HepG2 (cell line): ENCODE data around the gene LAMB4. TPM values are rescaled to one million over a fixed set of nuclear protein-coding genes. Genes with fewer than 3 reads are reported as not detected.
A peak's percentile ranks its signal among the peaks of the same experiment; 100 is the strongest.

Experiments used
- ARHGAP35 ChIP-seq: sonication (generic); formaldehyde crosslinking; IDR thresholded peaks from 2 replicates; pipeline ENCODE4 v1.9.0; 2022; ENCODE audit warnings: mild to moderate bottlenecking, inconsistent platforms, moderate library complexity, missing genetic modification reagents, borderline replicate concordance
- EP300 ChIP-seq, 3 experiments: sonication (generic) in 1 of 3; formaldehyde crosslinking in 1 of 3; IDR thresholded peaks; 2 replicates each; pipeline versions ENCODE4 v1.5.1 to v1.6.1; 2011 to 2020; ENCODE audit warnings: low read depth in 2 of 3, low read length in 2 of 3, borderline replicate concordance in 1 of 3, improper control_type of control experiment in 1 of 3, mild to moderate bottlenecking in 1 of 3, missing genetic modification reagents in 1 of 3, moderate library complexity in 1 of 3
- JUN ChIP-seq: sonication (generic); formaldehyde crosslinking; IDR thresholded peaks from 2 replicates; pipeline ENCODE4 v1.4.0; 2020; ENCODE audit warnings: mild to moderate bottlenecking, missing genetic modification reagents
- JUNB ChIP-seq: sonication (generic); formaldehyde crosslinking; IDR thresholded peaks from 2 replicates; pipeline ENCODE4 v1.8.0; 2022; ENCODE audit warnings: missing genetic modification reagents, mild to moderate bottlenecking, borderline replicate concordance
- KLF13 ChIP-seq: sonication (generic); formaldehyde crosslinking; IDR thresholded peaks from 2 replicates; pipeline ENCODE4 v1.4.0; 2020; ENCODE audit warnings: mild to moderate bottlenecking, missing genetic modification reagents
- RBFOX2 ChIP-seq: fragments of 200-400 bp; formaldehyde crosslinking; IDR thresholded peaks from 2 replicates; pipeline ENCODE4 v1.6.1; 2017; ENCODE audit warnings: low read depth, mild to moderate bottlenecking, low read length
- TRIM24 ChIP-seq: sonication (generic); formaldehyde crosslinking; IDR thresholded peaks from 2 replicates; pipeline ENCODE4 v1.8.0; 2022; ENCODE audit warnings: mild to moderate bottlenecking, missing genetic modification reagents
- ZBTB20 ChIP-seq: sonication (generic); formaldehyde crosslinking; IDR thresholded peaks from 2 replicates; pipeline ENCODE4 v1.8.1; 2023; ENCODE audit warnings: missing genetic modification reagents, low read depth, mild to moderate bottlenecking, borderline replicate concordance
- ZFX ChIP-seq: sonication (generic); formaldehyde crosslinking; IDR thresholded peaks from 2 replicates; pipeline ENCODE4 v1.4.0; 2020; ENCODE audit warnings: mild to moderate bottlenecking, low read depth, missing genetic modification reagents, moderate library complexity
- ZNF138 ChIP-seq: sonication (generic); formaldehyde crosslinking; IDR thresholded peaks from 2 replicates; pipeline ENCODE4 v1.5.0; 2020; ENCODE audit warnings: mild to moderate bottlenecking, low read depth, missing genetic modification reagents
- ZNF564 ChIP-seq: sonication (generic); formaldehyde crosslinking; IDR thresholded peaks from 2 replicates; pipeline ENCODE4 v1.8.1; 2023; ENCODE audit warnings: mild to moderate bottlenecking, missing genetic modification reagents
- ZNF850 ChIP-seq: sonication (generic); formaldehyde crosslinking; conservative IDR thresholded peaks from 2 replicates; pipeline ENCODE4 v1.9.0; 2021; ENCODE audit warnings: mild to moderate bottlenecking, missing genetic modification reagents
- polyA plus RNA-seq, 8 experiments: library from polyadenylated mRNA; depleted of rRNA in 3 of 8; stranded (reverse) in 7 of 8; unstranded in 1 of 8; fragments of >200 nt; fragmentation: Illumina TruSeq in 4 of 8; extraction: Trizol in 4 of 8; gene quantifications; 2 replicates each; pipeline versions ENCODE4 v1.2.1 to v1.2.3, GENCODE V29; 2011 to 2016; ENCODE audit warnings: low read depth in 4 of 8, missing spikeins in 1 of 8, mixed read lengths in 1 of 8; ENCODE audit not compliant: insufficient read depth in 1 of 8
- total RNA-seq, 5 experiments: library from RNA; depleted of rRNA; stranded (reverse); fragments of >200 nt; fragmentation: Illumina TruSeq; extraction: Trizol; gene quantifications; 2 replicates each; pipeline ENCODE4 v1.2.3, GENCODE V29; 2016; ENCODE audit warnings: low read depth in 1 of 5
- TF ChIP-seq, protein P1 (sequence below), 2 experiments: sonication (generic) in 1 of 2; formaldehyde crosslinking in 1 of 2; IDR thresholded peaks; 2 replicates each; pipeline versions ENCODE4 v1.5.1 to v1.6.1; 2011 to 2020; ENCODE audit warnings: borderline replicate concordance in 1 of 2, low read depth in 1 of 2, low read length in 1 of 2, mild to moderate bottlenecking in 1 of 2, missing genetic modification reagents in 1 of 2, moderate library complexity in 1 of 2
- TF ChIP-seq, protein P2 (sequence below): sonication (generic); formaldehyde crosslinking; IDR thresholded peaks from 2 replicates; pipeline ENCODE4 v1.5.1; 2020; ENCODE audit warnings: missing genetic modification reagents, mild to moderate bottlenecking, borderline replicate concordance
- TF ChIP-seq, protein P3 (sequence below): sonication (generic); formaldehyde crosslinking; IDR thresholded peaks from 2 replicates; pipeline ENCODE4; 2020; ENCODE audit warnings: missing genetic modification reagents, mild to moderate bottlenecking, borderline replicate concordance
- TF ChIP-seq, protein P4 (sequence below): sonication (generic); formaldehyde crosslinking; IDR thresholded peaks from 2 replicates; pipeline ENCODE4 v1.4.0; 2020; ENCODE audit warnings: missing genetic modification reagents

LAMB4 gene
- total and polyA plus RNA-seq, 2 of the 13 experiments (the other 11 are each of a cell fraction or from before 2014, with no cell fraction given): 0.05 TPM; not detected in 1

DNA sequence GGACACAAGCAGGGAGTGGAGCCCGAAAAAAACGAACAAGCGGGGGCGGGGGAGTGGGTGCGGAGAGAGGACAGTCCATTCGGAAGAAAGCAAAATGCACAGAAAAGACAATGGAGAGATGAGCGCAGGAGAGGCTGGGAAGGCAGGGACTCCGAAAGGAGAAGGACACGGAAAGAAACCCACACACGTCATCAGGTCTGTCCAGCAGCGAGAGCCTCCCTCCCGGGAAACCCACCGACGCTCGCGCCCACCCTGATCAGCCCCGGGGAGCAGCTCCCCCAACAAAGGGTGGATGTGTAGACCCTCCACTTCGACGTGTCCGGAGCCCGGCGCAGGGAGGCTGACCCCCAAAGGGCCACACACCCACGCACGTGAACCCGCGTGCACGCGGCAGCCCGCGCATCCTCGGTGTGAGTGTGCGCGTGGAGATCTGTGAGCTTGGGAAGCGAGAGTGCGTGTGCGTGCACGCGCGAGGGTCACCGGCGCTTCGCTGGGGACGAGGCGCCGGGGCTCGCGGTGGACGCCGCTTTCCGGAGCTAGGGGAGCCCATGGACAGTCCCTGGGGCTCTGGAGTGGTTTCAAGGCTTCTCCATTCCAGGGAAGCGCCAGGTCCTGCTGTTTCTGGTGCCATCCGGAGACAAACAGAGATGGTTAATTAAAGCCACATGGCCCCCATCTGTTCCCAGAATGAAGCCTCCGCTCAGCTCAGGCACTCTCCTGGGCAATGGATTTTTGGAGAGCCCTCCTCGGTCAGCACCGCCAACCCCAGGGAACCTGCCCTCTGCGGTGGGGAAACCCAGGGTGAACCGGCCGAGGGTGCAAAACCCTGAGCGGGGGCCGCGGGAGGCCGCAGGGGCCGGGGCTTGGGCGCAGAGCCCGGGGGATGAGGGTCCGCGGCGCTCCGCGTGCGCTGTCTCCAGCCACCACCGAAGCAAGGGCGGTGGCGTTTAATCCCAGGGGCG, 128.1 kb downstream of the LAMB4 start (continued):
- TF ChIP-seq JUN (CRISPR knock-in tag) (no peak), ZNF138 (peak; percentile 34; the same call in 1 of the 2 replicates), ARHGAP35 (CRISPR knock-in tag) (no peak), ZFX (CRISPR knock-in tag) (0 out of 2 replicates have a peak, but pooled peaks have one; percentile 27), ZBTB20 (no peak), JUNB (no peak), RBFOX2 (peak; percentile 87), KLF13 (CRISPR knock-in tag) (no peak), TRIM24 (CRISPR knock-in tag) (no peak), ZNF564 (0 out of 2 replicates have a peak, but pooled peaks have one; percentile 14), ZNF850 (no peak), EP300 (IDR thresholded peaks at IDR 0.05; ENCODE audit: low read depth in 2 of 2, low read length in 2 of 2) (no peak), EP300 (CRISPR knock-in tag; IDR thresholded peaks at IDR 0.05; ENCODE audit: borderline replicate concordance) (no peak)
- TF ChIP-seq, protein P1, sequence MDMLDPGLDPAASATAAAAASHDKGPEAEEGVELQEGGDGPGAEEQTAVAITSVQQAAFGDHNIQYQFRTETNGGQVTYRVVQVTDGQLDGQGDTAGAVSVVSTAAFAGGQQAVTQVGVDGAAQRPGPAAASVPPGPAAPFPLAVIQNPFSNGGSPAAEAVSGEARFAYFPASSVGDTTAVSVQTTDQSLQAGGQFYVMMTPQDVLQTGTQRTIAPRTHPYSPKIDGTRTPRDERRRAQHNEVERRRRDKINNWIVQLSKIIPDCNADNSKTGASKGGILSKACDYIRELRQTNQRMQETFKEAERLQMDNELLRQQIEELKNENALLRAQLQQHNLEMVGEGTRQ (IDR thresholded peaks at IDR 0.05; ENCODE audit: low read depth, low read length): no peak
- TF ChIP-seq, protein P1 (CRISPR knock-in tag; IDR thresholded peaks at IDR 0.05; ENCODE audit: borderline replicate concordance): no peak
- TF ChIP-seq, protein P2, sequence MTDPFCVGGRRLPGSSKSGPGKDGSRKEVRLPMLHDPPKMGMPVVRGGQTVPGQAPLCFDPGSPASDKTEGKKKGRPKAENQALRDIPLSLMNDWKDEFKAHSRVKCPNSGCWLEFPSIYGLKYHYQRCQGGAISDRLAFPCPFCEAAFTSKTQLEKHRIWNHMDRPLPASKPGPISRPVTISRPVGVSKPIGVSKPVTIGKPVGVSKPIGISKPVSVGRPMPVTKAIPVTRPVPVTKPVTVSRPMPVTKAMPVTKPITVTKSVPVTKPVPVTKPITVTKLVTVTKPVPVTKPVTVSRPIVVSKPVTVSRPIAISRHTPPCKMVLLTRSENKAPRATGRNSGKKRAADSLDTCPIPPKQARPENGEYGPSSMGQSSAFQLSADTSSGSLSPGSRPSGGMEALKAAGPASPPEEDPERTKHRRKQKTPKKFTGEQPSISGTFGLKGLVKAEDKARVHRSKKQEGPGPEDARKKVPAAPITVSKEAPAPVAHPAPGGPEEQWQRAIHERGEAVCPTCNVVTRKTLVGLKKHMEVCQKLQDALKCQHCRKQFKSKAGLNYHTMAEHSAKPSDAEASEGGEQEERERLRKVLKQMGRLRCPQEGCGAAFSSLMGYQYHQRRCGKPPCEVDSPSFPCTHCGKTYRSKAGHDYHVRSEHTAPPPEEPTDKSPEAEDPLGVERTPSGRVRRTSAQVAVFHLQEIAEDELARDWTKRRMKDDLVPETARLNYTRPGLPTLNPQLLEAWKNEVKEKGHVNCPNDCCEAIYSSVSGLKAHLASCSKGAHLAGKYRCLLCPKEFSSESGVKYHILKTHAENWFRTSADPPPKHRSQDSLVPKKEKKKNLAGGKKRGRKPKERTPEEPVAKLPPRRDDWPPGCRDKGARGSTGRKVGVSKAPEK (CRISPR knock-in tag): 0 out of 2 replicates have a peak, but pooled peaks have one; percentile 20
- TF ChIP-seq, protein P3, sequence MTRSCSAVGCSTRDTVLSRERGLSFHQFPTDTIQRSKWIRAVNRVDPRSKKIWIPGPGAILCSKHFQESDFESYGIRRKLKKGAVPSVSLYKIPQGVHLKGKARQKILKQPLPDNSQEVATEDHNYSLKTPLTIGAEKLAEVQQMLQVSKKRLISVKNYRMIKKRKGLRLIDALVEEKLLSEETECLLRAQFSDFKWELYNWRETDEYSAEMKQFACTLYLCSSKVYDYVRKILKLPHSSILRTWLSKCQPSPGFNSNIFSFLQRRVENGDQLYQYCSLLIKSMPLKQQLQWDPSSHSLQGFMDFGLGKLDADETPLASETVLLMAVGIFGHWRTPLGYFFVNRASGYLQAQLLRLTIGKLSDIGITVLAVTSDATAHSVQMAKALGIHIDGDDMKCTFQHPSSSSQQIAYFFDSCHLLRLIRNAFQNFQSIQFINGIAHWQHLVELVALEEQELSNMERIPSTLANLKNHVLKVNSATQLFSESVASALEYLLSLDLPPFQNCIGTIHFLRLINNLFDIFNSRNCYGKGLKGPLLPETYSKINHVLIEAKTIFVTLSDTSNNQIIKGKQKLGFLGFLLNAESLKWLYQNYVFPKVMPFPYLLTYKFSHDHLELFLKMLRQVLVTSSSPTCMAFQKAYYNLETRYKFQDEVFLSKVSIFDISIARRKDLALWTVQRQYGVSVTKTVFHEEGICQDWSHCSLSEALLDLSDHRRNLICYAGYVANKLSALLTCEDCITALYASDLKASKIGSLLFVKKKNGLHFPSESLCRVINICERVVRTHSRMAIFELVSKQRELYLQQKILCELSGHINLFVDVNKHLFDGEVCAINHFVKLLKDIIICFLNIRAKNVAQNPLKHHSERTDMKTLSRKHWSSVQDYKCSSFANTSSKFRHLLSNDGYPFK (CRISPR knock-in tag): no peak
- TF ChIP-seq, protein P4, sequence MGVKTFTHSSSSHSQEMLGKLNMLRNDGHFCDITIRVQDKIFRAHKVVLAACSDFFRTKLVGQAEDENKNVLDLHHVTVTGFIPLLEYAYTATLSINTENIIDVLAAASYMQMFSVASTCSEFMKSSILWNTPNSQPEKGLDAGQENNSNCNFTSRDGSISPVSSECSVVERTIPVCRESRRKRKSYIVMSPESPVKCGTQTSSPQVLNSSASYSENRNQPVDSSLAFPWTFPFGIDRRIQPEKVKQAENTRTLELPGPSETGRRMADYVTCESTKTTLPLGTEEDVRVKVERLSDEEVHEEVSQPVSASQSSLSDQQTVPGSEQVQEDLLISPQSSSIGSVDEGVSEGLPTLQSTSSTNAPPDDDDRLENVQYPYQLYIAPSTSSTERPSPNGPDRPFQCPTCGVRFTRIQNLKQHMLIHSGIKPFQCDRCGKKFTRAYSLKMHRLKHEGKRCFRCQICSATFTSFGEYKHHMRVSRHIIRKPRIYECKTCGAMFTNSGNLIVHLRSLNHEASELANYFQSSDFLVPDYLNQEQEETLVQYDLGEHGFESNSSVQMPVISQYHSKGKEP (CRISPR knock-in tag): no peak
